ENCODE measurements around the gene SEMA6B.
"Not testable (repeated sequence)": the region's sequence is repeated elsewhere in the genome, so short reads cannot be mapped to it uniquely, and the experiment has no call there.

The SEMA6B gene

DNA sequence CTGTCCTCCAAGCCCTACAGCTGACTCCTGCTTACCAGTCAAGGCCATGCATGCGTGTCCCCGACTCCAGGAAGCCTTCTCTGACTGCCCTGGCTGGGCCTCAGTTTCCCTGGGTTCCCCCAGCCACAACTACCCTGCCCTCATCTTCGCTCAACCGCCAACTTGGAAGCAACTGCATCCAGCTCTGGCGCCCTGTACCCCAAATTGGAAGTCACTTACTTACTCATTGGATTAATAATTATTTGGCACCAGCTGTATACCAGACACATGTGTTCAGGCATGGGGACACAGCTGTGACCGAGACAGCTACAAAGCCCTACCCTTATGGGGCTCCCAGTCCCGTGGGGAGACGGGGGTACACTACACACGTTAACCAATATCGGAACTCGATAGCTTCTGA, 10.9 kb upstream of the SEMA6B start:
- no peak for DNase-seq

GRCh38 chr19:4568886-4569285, 9.4 kb upstream of the SEMA6B start:
- no peak for DNase-seq

DNA sequence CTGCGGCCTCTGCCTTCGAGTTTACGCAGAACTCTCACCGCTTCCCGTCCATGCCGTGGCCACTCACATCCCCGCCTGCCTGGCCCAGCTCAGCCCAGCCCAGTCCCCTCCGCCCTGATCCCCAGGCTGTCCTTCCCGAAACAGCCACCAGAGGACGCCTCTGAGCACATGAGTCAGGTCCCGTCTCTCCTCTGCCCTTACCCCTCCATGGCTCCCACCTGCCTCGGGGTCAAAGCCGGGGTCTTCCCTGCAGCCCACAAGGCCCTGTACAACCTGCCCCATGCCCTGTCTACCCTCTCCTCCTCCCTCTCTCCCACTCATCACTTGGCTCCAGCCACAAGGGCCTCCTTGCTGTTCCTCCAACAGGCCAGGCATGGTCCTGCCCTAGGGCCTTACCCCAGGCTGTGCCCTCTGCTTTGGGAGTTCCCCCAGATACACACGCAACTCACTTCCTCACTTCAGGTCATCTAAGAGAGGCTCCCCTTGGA, 8.1 kb upstream of the SEMA6B start:
- peak; percentile 42 for DNase-seq

- DNase-seq, result no peak
These were observed 7.0 kb upstream of the SEMA6B start for GRCh38 chr19:4566402-4567051.

DNA sequence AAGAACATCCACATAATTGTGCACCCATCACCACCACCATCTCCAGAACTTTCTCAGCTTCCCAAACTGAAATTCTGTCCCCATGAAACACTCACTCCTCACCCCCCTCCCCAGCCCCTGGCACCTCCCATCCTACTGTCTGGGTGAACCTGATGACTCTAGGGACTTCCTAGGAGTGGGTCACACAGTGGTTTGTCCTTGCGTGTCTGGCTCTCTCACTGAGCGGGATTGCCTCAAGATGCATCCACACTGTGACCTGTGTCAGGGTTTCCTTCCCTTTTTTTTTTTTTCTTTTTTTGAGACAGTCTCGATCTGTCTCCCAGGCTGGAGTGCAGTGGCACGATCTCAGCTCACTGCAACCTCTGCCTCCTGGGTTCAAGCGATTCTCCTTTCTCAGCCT, 4.1 kb upstream of the SEMA6B start:
- DNase-seq, result not testable (repeated sequence)

DNA sequence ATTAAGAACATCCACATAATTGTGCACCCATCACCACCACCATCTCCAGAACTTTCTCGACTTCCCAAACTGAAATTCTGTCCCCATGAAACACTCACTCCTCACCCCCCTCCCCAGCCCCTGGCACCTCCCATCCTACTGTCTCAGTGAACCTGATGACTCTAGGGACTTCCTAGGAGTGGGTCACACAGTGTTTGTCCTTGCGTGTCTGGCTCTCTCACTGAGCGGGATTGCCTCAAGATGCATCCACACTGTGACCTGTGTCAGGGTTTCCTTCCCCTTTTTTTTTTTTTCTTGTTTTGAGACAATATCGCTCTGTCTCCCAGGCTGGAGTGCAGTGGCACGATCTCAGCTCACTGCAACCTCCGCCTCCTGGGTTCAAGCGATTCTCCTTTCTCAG, 2.6 kb upstream of the SEMA6B start:
- not testable (repeated sequence) for DNase-seq

- no peak for DNase-seq
These were observed 1.2 kb downstream of the SEMA6B start for GRCh38 chr19:4557971-4558941.

GRCh38 chr19:4557144-4557970, 2.1 kb downstream of the SEMA6B start:
- DNase-seq, result no peak

DNA sequence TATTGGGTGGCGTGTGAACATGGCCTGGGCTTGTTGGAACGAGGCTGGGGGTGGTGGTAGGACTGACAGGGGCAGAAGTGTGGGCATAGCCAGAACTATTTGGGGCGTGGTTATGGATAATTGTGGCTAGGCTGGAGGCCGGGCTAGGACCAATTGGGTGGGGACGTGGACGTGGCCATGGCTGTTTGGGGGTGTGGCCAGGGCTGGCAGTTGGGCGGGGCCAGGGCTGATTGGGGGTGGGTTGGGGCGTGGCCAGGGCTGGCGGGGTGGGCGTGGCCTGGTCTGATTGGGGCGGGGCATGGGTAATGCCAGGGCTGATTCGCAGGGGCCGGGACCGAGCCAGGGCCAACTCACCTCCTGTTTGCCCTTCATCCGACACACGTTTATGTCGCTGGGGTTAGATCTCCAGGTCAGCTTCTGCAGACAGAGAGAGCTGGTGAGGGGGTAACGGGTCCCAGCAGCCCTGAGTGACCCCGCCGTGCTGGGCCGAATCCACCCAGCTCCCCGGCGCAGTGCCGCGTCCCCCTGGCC, 2.8 kb downstream of the SEMA6B start:
- no peak for DNase-seq

DNA sequence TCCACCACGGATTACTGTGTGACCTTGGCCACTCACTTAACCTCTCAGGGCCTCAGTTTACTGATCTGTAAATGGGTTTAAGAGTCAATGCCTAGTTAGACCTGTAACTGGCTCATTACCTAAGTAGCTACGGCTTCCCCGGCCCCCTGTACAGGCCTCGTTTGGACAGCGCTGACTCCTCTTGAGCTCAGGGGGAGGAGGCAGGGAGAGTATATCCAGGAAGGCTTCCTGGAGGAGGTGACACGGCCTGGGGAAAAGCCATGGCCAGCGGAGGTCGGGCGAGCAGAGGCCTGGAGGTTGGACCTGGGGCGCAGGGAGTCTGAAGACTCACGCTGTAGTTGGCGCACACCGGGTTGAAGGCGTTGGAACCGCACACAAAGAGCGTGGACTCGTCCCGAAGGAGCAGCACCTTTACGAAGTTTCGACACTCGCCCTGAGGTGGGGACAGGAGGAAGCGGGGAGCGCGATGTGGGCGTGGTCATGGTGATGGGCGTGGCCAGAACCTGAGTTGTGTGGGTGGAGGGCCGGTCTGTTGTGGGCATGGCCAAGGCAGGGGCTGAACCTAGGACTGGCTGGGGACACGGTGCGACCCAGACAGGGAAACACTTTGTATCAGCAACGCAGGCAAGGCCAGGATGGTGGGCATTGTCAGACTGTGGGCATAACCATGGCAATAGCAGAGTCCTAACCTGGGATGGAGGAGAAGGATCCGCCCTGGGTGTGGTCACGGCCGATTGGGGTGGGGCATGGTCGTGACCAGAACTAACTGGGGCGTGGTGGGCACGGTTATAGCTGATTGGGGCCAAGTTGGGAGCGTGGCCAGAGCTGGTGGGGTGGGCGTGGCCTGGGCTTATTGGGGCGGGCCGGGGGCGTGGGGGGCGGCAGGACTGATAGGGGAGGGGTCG, 3.6 kb downstream of the SEMA6B start:
- DNase-seq, result no peak

GRCh38 chr19:4554717-4555116, 4.8 kb downstream of the SEMA6B start:
- DNase-seq, result no peak

DNA sequence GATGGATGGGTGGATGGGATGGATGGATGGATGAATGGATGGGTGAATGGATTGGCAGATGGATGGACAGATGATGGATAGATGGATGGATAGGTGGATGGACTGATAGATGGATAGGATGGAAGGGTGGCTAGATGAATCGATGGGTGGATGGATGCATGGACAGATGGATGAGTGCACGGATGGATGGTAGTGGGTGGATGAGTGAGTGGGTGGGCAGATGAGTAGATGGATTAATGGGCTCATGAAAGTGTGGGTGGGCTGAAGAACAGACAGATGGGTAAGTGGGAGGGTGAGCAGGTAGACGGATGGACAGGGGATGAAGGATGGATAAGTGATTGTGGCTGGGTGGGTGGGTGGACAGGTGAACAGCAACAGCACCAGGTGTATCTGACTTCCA, 5.7 kb downstream of the SEMA6B start:
- no peak for DNase-seq

DNA sequence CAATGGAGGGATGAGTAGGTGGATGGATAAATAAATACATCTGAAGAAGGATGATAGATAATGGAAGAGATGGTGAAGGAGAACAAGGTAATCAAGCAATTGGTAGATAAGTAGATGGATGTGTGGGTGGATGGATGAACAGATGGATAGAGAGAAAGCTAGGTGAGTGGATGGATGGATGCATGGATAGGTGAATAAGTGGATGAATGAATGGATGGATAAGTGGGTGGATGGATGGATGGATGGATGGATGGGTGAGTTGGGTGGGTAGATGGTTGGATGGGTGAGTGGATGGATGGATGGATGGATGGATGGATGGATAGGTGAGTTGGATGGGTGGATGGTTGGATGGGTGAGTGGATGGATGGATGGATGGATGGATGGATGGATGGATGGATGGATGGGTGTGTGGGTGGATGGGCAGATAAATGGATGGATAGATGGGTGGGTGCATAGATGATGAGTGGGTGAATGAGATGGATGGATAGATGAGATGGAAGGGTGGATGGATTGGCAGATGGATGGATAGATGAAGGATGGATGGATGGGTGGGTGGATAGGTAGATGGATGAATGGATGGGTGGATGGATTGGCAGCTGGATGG, 6.3 kb downstream of the SEMA6B start:
- DNase-seq, result no peak

DNA sequence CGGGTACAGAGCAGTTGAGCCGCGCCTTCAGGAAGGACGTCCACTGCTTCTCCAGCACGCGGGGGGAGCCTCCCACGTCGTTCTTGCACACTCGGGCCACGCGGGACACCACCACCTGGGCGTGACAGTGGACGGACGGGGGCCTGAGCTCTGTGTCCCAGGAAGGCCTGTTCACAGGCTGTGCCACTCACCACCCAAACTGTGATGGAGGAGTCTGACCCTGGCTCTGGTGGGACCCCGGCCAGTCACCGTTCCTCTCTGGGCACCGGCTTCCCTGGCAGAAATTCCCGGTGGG, 7.0 kb downstream of the SEMA6B start:
- no peak for DNase-seq

DNA sequence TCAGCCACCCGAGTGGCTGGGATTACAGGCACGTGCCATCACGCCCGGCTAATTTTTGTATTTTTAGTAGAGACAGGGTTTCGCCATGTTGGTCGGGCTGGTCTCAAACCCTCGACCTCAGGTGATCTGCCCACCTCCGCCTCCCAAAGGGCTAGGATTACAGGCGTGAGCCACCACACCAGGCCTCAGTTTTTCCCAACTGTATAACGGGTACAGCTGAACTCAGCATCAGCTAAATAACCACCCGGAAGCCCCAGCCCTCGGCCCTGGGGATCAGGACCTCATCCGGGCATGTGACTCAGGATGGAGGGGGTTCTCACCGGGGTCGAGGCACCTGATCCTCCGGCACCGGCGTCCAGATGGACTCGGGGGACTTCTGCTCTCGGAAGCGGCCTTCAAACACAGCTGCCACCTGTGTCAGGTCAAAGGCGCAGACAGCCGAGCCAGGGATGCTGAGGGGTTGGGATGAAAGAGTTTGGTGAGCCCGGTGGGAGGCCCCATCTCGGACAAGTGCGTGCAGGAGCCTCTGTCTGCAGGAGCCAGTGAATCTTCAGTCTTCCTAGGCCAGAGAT, 8.9 kb downstream of the SEMA6B start:
- no peak for DNase-seq

GRCh38 chr19:4550018-4550417, 9.5 kb downstream of the SEMA6B start:
- DNase-seq, result no peak

- no peak for DNase-seq
These were observed 11.3 kb downstream of the SEMA6B start for GRCh38 chr19:4548238-4548584.

GRCh38 chr19:4547303-4548237, 11.9 kb downstream of the SEMA6B start:
- no peak for DNase-seq

- no peak for DNase-seq
These were observed 15.4 kb downstream of the SEMA6B start for GRCh38 chr19:4543842-4544647.
